ENCODE measurements around the gene PDE4D.

DNA sequence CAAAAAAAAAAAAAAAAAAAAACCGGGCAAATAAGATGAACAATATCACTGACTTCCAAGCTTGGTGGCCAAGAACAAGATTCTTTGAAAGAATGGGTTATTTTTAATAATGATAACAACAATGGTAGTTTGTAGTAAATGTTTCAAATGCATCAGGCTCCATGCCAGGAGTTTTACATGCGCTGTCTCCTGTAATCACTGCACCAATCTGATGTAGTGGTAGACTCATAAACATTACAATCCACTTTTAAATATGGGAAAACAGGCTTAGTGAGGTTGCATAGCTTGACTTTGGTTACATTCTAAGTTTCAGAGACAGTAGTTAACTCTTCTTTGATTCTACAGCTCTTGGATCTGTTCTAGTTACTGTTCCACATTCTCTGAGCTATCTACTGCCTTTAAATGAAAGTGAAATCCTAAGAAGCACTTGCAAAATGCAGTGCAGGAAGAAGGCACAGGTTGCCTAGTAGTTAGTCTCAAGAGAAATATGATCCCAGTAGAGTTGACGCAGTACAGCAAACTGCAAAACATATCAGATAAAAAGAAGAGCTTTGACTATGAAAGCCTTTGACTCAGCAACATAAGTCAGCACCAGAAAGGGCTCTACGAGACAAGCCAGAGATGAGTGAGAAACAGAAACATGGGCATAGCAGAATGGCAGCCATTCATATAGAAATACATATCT lies 62.1 kb downstream of the PDE4D start:
- TF ChIP-seq EZH2 (IDR thresholded peaks at IDR 0.05; ENCODE audit: insufficient read depth, low read length): no peak
- TF ChIP-seq, protein P1, sequence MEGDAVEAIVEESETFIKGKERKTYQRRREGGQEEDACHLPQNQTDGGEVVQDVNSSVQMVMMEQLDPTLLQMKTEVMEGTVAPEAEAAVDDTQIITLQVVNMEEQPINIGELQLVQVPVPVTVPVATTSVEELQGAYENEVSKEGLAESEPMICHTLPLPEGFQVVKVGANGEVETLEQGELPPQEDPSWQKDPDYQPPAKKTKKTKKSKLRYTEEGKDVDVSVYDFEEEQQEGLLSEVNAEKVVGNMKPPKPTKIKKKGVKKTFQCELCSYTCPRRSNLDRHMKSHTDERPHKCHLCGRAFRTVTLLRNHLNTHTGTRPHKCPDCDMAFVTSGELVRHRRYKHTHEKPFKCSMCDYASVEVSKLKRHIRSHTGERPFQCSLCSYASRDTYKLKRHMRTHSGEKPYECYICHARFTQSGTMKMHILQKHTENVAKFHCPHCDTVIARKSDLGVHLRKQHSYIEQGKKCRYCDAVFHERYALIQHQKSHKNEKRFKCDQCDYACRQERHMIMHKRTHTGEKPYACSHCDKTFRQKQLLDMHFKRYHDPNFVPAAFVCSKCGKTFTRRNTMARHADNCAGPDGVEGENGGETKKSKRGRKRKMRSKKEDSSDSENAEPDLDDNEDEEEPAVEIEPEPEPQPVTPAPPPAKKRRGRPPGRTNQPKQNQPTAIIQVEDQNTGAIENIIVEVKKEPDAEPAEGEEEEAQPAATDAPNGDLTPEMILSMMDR (IDR thresholded peaks at IDR 0.05; ENCODE audit: insufficient read depth, low read depth, low read length): no peak

Measured in astrocyte (in vitro differentiated cells and primary cell).